Lower leg skin (tissue), 4 donors: ENCODE data around the gene TERT. TPM values are rescaled to one million over a fixed set of nuclear protein-coding genes. Genes with fewer than 3 reads are reported as not detected.

ENCODE experiments used
- DNase-seq, 2 donors: peaks; one replicate each; pipeline ENCODE4 v3.0.0-alpha.2; 2019; ENCODE audit warnings: low spot score in 2 of 2
- H3K4me3 ChIP-seq: fragments of 200-600 bp; sonication (generic); 2 replicates; pipeline ENCODE4 v1.5.1; 2017; ENCODE audit warnings: mild to moderate bottlenecking, low read depth; ENCODE audit not compliant: poor library complexity, severe bottlenecking
- CTCF ChIP-seq, 3 donors: fragments of 450-650 bp; IDR thresholded peaks; one replicate each; pipeline ENCODE4 v1.5.1; 2016; ENCODE audit warnings: antibody characterized with exemption in 3 of 3, mild to moderate bottlenecking in 3 of 3, moderate library complexity in 2 of 3
- POLR2A ChIP-seq, 2 donors: fragments of 450-650 bp; IDR thresholded peaks; one replicate each; pipeline ENCODE4 v1.6.1; 2016 to 2017; ENCODE audit warnings: antibody characterized with exemption in 2 of 2, mild to moderate bottlenecking in 1 of 2, moderate library complexity in 1 of 2
- WGBS, 2 donors: methylation state at CpG; one replicate each; pipeline ENCODE4 v1.1.5; 2018; 5-methylcytosine and 5-hydroxymethylcytosine counted together
- intact Hi-C: fragments of 100-400 bp; cut with DNase I; formaldehyde crosslinking; loops from one replicate; pipeline ENCODE4 v1.15.0; 2023; ENCODE audit warnings: low total_unique reads
- total RNA-seq, 4 donors: library from RNA; depleted of rRNA; stranded (reverse); fragments of >200 nt; gene quantifications; one replicate each; pipeline ENCODE4 v1.1.0, GENCODE V29; 2016

TERT gene
- total RNA-seq, 4 donors from 2014 or later = 0.13 to 0.38 TPM; not detected in 2

DNA sequence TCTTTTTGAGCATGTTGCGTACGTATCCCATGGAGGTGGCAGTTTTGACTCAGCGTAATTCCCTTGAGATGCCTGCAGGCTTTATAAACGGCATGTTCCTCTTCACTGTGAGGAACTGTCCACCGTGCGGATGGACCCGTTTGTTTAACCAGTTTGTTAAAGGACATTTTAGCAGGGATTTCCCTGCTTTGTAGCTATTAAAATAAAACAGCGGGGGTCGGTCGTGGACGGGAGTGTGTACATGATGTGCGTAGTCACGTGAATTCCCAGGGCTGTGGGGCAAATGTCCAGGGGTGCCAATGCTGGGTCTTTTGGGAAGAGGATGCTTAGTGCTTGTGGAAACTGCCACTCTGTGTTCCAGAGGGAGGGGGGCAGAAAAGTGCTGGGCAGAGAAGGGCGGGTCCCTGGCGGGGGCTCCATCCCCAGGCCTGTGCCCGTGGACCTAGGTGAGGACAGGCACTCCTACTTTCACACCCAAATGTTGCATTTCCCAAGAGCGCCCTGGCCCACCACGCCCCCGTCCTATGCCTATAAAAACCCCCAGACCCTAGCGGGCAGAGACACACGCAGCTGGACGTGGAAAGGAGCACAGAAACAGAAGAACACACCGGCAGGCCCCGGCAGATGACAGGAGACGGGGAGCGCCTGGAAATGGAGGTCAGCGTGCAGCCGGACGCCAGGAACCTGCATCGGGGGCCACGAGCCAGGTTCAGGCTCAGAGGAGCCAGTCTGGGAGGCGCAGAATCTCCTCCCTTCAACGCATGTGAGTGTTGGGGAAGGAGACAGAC lies 4.0 kb upstream of the TERT start:
- DNase-seq = peak in 1 of 2 donors; percentile 75
- no peak overlapping the region for H3K4me3 ChIP-seq
- TF ChIP-seq CTCF (IDR thresholded peaks at IDR 0.05) = no peak
- TF ChIP-seq POLR2A (IDR thresholded peaks at IDR 0.05) = no peak
- WGBS, 2 donors = 79% methylated on average over 33 of the region's 33 CpGs
- intact Hi-C loops = no loop called here

- DNase-seq = peak in 1 of 2 donors; percentile 76
- intact Hi-C loops = no loop called here
- 88% methylated on average over 18 to 19 of the region's 19 CpGs for WGBS, 2 donors
- no peak overlapping the region for H3K4me3 ChIP-seq
- TF ChIP-seq CTCF (IDR thresholded peaks at IDR 0.05) (no peak), POLR2A (IDR thresholded peaks at IDR 0.05) (no peak)
These were observed 3.2 kb upstream of the TERT start for GRCh38 chr5:1298067-1298551.

GRCh38 chr5:1297243-1297642 lies 2.4 kb upstream of the TERT start:
- intact Hi-C loops = no loop called here
- 95% methylated on average over 4 of the region's 4 CpGs for WGBS, 2 donors
- H3K4me3 ChIP-seq = no peak overlapping the region
- peak in 1 of 2 donors; percentile 61 for DNase-seq
- TF ChIP-seq POLR2A (IDR thresholded peaks at IDR 0.05) (no peak), CTCF (IDR thresholded peaks at IDR 0.05) (no peak)

DNA sequence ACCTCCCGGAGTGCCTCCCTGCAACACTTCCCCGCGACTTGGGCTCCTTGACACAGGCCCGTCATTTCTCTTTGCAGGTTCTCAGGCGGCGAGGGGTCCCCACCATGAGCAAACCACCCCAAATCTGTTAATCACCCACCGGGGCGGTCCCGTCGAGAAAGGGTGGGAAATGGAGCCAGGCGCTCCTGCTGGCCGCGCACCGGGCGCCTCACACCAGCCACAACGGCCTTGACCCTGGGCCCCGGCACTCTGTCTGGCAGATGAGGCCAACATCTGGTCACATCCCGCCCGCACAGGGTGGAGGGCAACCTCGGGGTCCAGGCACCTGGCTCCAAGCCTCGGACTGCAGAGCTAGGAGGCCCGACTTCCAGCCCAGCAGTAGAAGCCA lies 776 bp upstream of the TERT start:
- WGBS, 2 donors = 41 to 61% methylated on average over 20 to 21 of the region's 22 CpGs
- H3K4me3 ChIP-seq = no peak overlapping the region
- DNase-seq = peak in 1 of 2 donors; percentile 80
- TF ChIP-seq POLR2A (IDR thresholded peaks at IDR 0.05) (no peak), CTCF (IDR thresholded peaks at IDR 0.05) (no peak)
- intact Hi-C loops = no loop called here

DNA sequence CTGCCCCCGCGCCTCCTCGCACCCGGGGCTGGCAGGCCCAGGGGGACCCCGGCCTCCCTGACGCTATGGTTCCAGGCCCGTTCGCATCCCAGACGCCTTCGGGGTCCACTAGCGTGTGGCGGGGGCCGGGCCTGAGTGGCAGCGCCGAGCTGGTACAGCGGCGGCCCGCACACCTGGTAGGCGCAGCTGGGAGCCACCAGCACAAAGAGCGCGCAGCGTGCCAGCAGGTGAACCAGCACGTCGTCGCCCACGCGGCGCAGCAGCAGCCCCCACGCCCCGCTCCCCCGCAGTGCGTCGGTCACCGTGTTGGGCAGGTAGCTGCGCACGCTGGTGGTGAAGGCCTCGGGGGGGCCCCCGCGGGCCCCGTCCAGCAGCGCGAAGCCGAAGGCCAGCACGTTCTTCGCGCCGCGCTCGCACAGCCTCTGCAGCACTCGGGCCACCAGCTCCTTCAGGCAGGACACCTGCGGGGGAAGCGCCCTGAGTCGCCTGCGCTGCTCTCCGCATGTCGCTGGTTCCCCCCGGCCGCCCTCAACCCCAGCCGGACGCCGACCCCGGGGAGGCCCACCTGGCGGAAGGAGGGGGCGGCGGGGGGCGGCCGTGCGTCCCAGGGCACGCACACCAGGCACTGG lies 548 bp downstream of the TERT start:
- TF ChIP-seq POLR2A (IDR thresholded peaks at IDR 0.05) = no peak
- intact Hi-C loops = no loop called here

GRCh38 chr5:1293416-1294205 lies 1.3 kb downstream of the TERT start:
- peak in 1 of 2 donors; percentile 76 for DNase-seq
- WGBS, 2 donors = 91% methylated on average over 44 to 54 of the region's 60 CpGs
- intact Hi-C loops = no loop called here
- TF ChIP-seq POLR2A (IDR thresholded peaks at IDR 0.05) (no peak), CTCF (IDR thresholded peaks at IDR 0.05) (no peak)
- no peak overlapping the region for H3K4me3 ChIP-seq

More for the DNA sequence above, 548 bp downstream of the TERT start:
- peak in 1 of 2 donors; percentile 75 for DNase-seq
- WGBS, 2 donors = 22 to 56% methylated on average over 21 to 31 of the region's 69 CpGs
- H3K4me3 ChIP-seq = no peak overlapping the region
